ENCODE measurements around the gene CHRNA10.

CHRNA10 gene

GRCh38 chr11:3632070-3632660 lies 39.0 kb downstream of the CHRNA10 start:
- DNase-seq: no peak

- DNase-seq: no peak
Measured at GRCh38 chr11:3631331-3631730, 39.9 kb downstream of the CHRNA10 start.

GRCh38 chr11:3627291-3627690 lies 43.9 kb downstream of the CHRNA10 start:
- DNase-seq: no peak

GRCh38 chr11:3626250-3626960 lies 44.8 kb downstream of the CHRNA10 start:
- peak in 5 of 14 donors; percentile 4 to 37 (median 15) for DNase-seq

GRCh38 chr11:3623767-3624458 lies 47.3 kb downstream of the CHRNA10 start:
- DNase-seq: no peak

- DNase-seq: no peak
Measured at GRCh38 chr11:3623121-3623520, 48.1 kb downstream of the CHRNA10 start.

- DNase-seq: no peak
Measured at GRCh38 chr11:3622521-3622920, 48.7 kb downstream of the CHRNA10 start.

- DNase-seq: no peak
Measured at GRCh38 chr11:3617990-3618389, 53.2 kb downstream of the CHRNA10 start.

- DNase-seq: no peak
Measured at GRCh38 chr11:3616721-3617460, 54.3 kb downstream of the CHRNA10 start.

GRCh38 chr11:3615998-3616397 lies 55.2 kb downstream of the CHRNA10 start:
- no peak for DNase-seq

Measured in C1 segment of cervical spinal cord (tissue), 14 donors.